H54 (cell line): ENCODE results near the gene PREX1.
A peak's percentile ranks its signal among the peaks of the same experiment; 100 is the strongest.

Source experiments
- DNase-seq: peaks from one replicate; pipeline ENCODE4 v3.0.0; 2011; ENCODE audit warnings: low spot score, mixed read lengths; ENCODE audit not compliant: insufficient read length
- FAIRE-seq: peaks from 3 replicates; lab custom pipeline; 2011; peaks lifted over from hg19 to GRCh38; lab: Jason Lieb, UNC
- POLR2A ChIP-seq: IDR thresholded peaks from 2 replicates; pipeline ENCODE4 v1.6.1; 2011; ENCODE audit warnings: low read depth, mild to moderate bottlenecking, low read length

PREX1 gene

DNA sequence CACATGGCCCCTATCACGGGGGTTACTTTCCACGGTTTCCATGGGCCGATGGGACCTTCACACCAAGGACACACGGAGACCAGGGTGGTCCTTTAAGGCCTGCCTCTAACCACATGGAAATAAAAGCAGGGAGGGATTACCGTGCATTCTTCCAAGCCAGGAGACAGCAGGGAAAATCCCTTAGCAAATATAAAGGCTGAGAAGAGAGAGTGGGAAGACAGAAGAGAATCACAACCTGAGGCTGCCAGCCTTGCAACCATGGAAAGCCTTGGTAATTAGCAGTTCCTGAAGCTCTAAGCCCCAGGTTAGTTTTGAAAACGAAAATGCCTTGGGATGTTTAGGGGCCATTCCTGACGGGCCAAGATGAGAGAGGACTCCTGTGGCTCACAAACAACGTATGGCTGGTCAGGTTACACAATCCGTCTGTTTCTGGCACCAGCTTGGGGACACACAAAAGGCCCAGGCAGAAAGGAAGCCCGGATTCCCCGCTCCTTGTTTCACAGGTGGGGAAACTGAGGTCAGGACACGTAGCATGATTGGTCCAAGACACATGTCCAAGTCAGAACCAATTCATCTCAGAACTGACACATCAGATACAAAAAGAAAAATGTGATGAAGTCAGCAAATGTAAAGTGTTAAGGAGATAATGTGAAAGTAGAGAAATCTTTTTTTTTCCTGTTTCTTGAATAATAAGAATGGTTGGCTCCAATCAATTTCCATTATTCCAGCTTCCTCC is 2.8 kb downstream of the PREX1 start:
- TF ChIP-seq POLR2A: no peak
- no peak for DNase-seq

DNA sequence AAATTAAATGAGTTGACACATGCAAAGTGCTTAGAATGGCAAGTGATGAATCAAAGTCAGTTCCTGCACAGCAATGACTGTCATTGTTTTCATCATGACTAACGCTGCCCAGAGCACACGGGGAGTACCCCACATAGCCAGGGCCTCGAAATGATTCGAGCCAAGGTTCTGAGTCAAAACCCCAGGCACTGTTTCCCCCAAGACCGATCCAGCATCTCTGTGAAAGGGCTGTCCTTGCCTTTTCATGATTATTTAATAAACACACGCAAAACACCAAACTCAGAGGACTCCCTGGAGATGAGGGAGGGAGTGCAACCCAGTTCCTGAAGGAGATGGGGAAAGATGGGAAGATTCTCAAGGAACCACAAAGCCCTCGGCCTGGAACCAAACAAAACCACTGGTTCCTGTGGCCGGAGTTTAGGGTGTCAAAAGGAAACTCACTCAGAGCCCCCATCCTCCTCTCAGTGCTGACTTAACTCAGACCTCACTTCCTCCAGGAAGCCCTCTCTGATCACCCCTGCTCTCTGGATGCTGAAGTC is 3.8 kb downstream of the PREX1 start:
- DNase-seq (peak; percentile 93), FAIRE-seq (peak; percentile 78)
- TF ChIP-seq POLR2A: no peak

More for the DNA sequence above, 2.8 kb downstream of the PREX1 start:
- no peak for FAIRE-seq

DNA sequence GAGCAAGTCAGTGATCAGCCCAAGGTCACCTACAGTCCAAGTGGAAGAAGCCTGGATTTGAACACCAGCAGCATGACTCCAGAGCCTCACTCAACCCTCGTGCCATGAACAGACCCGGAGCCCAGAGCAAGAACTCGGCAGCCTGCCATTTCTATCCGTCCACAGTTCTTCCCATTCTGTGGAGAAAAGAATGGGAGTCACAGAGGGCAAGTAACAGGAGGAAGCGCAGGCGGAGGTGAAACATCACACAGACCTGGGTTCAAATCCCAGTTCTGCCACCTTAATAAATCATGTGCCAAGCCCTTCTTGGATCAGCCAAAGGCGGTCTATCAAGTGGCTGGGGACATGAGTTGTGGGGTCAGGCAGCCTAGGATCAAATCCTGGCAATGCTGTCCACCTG is 4.3 kb downstream of the PREX1 start:
- TF ChIP-seq POLR2A: no peak
- FAIRE-seq (no peak), DNase-seq (no peak)

DNA sequence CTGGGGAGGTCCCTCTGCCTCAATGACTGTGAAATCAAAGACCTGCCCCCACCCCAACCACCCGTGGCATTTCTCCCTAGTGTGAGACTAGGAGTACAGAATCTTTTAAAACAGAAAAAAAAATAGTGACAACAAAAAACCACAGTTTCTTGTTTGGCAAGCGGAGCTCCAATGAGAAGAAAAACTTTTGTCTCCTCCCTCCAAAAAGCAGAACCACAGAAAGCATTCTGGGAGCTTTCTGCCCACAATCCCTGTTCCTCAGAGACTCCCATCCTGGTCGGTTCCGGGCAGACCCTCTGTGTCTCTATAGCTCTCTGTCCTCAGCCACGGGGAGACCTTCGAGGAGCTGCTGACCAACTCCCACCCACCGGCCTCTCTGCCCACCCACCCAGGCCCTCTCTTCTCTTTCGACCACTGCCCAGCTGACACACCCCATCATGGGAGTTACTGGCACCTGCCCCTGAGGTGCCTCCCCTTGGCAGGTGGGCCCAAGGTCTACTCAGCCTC is 4.9 kb downstream of the PREX1 start:
- no peak for FAIRE-seq
- no peak for DNase-seq
- TF ChIP-seq POLR2A: no peak

GRCh38 chr20:48822178-48822577 is 5.6 kb downstream of the PREX1 start:
- TF ChIP-seq POLR2A: no peak
- FAIRE-seq (no peak), DNase-seq (no peak)

DNA sequence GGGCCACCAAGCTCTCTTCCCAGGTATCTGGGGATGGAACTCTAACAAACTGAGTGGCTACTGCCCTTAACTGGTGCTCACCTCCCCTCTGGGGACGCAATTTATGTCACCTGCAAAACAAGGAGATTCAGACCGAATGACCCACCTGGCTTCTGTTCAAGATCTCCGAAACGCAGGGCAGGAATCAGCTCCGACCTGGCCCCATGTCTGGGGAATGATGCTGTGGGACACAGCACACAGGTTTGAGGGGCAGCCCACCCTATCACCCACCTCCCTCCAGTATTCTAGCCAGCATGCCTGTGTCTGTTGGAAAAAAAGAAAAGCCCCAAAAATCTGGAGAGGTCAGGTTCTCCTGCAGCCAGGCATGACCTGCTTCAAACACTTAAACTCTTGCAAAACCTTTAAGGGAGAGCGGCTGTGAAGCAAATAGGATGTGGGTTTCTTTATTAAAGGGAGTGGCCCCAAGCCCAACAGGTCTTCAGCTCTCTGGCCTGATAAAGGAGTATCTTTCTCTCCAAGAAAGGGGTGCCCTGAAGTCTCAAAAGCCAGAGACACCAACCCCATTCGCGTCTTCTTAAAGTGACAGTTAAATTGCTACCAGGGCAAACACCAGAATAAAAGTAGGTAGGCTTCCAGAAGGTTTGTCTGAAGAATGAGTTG is 6.4 kb downstream of the PREX1 start:
- FAIRE-seq (no peak), DNase-seq (no peak)
- no peak for TF ChIP-seq POLR2A

GRCh38 chr20:48820649-48820973 is 7.2 kb downstream of the PREX1 start:
- TF ChIP-seq POLR2A: no peak
- no peak for FAIRE-seq
- DNase-seq: no peak

GRCh38 chr20:48819821-48820648 is 7.8 kb downstream of the PREX1 start:
- DNase-seq (no peak), FAIRE-seq (no peak)
- no peak for TF ChIP-seq POLR2A

DNA sequence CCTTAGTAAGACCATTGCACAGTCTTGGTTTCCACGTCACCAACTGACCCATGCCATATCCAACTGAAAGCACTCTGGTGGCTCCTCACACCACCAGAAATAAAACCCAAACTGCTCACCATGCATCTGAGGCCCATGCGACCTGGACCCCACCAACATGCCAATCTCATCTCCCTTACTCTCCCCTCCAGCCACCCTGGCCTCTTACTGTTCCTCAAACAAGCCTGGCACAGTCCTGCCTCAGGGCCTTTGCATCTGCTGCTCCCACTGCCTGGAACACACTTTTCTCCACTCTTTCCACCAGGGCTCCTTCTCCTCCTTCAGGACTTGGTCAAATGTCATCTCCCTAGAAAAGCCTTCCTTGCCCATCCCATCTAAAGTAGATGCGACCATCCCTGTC is 8.7 kb downstream of the PREX1 start:
- TF ChIP-seq POLR2A: no peak

DNA sequence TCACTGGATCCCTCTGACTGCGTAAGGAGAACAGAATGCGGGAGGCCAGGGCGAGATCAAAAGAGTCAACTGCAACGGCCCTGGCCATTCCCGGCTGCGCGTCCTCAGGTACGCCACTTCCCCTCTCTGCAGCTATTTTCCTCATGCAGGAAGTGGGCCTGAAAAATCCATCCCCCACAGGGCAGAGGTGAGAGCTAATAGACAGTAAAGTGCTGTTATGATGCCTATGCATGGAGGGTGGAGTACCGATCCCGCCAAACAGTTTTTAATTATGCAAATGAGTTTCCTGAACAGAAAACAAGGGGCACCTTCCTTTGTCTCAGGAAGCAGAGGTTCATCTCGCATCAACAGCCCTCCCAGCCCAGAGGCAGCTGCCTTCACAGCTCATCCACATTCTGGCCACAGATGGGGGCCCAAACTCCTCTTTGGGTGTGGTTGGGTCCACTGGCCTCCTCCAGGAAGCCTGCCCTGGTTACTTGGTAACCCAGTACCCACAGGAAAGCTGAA is 9.3 kb downstream of the PREX1 start:
- TF ChIP-seq POLR2A: no peak
- no peak for FAIRE-seq
- DNase-seq: no peak

More for the DNA sequence above, 8.7 kb downstream of the PREX1 start:
- FAIRE-seq (no peak), DNase-seq (no peak)

GRCh38 chr20:48818031-48818370 is 9.8 kb downstream of the PREX1 start:
- TF ChIP-seq POLR2A: no peak
- FAIRE-seq (no peak), DNase-seq (no peak)

DNA sequence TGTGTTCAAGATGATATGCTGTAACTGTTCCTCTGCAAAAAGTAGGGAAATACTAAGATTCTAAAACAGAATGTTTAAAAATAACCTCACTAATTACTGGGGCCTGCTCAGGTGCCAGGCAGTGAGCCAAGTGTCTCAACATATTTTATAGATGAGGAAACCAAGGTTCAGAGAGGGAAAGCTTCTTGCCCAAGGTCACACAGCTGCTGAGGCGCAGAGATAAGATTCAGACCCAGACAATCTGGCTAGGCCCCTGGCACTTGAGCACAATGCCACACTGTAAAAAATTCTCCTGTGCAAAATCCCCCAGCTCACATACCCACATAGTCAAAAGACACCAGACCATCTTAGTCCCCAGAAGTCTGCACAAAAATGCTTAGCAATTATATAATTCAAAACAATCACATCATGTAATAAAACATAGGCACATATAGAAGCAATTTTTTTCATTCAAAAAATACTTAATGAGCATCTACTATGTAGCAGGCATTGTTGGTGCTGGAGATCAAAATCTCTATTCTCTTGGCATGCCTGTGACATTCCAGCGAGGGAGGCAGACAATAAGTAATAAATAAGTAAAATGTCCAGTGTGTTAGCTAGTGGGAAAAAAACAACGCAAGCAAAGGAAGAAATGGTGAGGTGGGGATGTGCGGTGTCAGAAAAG is 10.3 kb downstream of the PREX1 start:
- TF ChIP-seq POLR2A: no peak
- DNase-seq (no peak), FAIRE-seq (no peak)
